GM18951 (cell line): ENCODE results near the gene PIM2.
A peak's percentile ranks its signal among the peaks of the same experiment; 100 is the strongest.

ENCODE experiments used
- POLR2A ChIP-seq: IDR thresholded peaks from 4 replicates; pipeline ENCODE4 v1.6.1; 2011; ENCODE audit warnings: mild to moderate bottlenecking; ENCODE audit not compliant: insufficient read length, insufficient read depth; ENCODE audit errors: extremely low read depth
- in situ Hi-C: fragments of 300-500 bp; cut with MboI; formaldehyde crosslinking; loops from one replicate; pipeline ENCODE4 v1.12.0; 2022; ENCODE audit warnings: low sequenced_read_pairs, mixed read lengths, inconsistent platforms; ENCODE audit not compliant: unreplicated experiment

PIM2 gene

GRCh38 chrX:48940404-48940955, 21.7 kb upstream of the PIM2 start:
- no peak for TF ChIP-seq POLR2A
- in situ Hi-C loops = no loop called here

- TF ChIP-seq POLR2A = no peak
- in situ Hi-C loops = no loop called here
Observed at GRCh38 chrX:48939524-48940228, 20.9 kb upstream of the PIM2 start.

GRCh38 chrX:48938721-48939425, 20.0 kb upstream of the PIM2 start:
- in situ Hi-C loops = no loop called here
- TF ChIP-seq POLR2A = no peak

GRCh38 chrX:48937054-48937907, 18.5 kb upstream of the PIM2 start:
- in situ Hi-C loops = no loop called here

GRCh38 chrX:48936429-48937053, 17.7 kb upstream of the PIM2 start:
- TF ChIP-seq POLR2A = no peak
- in situ Hi-C loops = no loop called here

More at GRCh38 chrX:48937054-48937907, 18.5 kb upstream of the PIM2 start:
- TF ChIP-seq POLR2A = peak; percentile 15

GRCh38 chrX:48935301-48935670, 16.5 kb upstream of the PIM2 start:
- in situ Hi-C loops = no loop called here
- TF ChIP-seq POLR2A = no peak

GRCh38 chrX:48934581-48935300, 15.9 kb upstream of the PIM2 start:
- no peak for TF ChIP-seq POLR2A
- in situ Hi-C loops = no loop called here

GRCh38 chrX:48933757-48934156, 14.9 kb upstream of the PIM2 start:
- in situ Hi-C loops = no loop called here
- no peak for TF ChIP-seq POLR2A

GRCh38 chrX:48927736-48928382, 9.0 kb upstream of the PIM2 start:
- in situ Hi-C loops = no loop called here
- TF ChIP-seq POLR2A = no peak

GRCh38 chrX:48927123-48927522, 8.3 kb upstream of the PIM2 start:
- no peak for TF ChIP-seq POLR2A
- in situ Hi-C loops = no loop called here

- no peak for TF ChIP-seq POLR2A
- in situ Hi-C loops = no loop called here
Observed at GRCh38 chrX:48924270-48924669, 5.4 kb upstream of the PIM2 start.

- TF ChIP-seq POLR2A = no peak
- in situ Hi-C loops = no loop called here
Observed at GRCh38 chrX:48923771-48924170, 4.9 kb upstream of the PIM2 start.

- in situ Hi-C loops = no loop called here
- no peak for TF ChIP-seq POLR2A
Observed at GRCh38 chrX:48920718-48921104, 1.9 kb upstream of the PIM2 start.
